ENCODE measurements around the gene RSBN1.

DNA sequence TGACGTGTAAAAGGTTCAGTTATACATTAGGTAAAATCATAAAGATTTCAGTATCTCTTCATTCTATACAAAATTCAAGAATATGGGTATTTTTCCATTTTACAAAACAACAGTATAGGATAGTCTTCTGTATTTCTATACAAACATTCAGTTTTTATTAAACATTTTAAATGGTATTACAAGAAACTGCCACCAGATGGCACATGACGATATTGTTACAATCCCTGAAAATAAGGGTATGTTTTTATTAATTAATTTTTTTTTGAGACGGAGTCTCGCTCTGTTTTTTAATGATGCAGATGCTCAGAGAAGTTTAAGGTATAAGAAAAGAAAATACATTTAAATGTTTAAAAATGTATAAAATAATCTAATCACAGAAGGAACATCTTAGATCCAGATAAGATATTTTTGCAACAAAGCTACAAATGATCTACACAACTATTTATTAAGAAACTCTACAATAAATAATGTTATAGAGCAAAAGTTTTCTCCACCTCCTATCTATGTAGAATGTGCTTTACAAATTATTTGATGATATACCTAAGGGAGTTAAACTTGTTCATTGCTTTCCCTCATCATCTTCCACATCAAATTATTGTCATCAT is 23.5 kb upstream of the RSBN1 start:
- TF ChIP-seq, protein P1, sequence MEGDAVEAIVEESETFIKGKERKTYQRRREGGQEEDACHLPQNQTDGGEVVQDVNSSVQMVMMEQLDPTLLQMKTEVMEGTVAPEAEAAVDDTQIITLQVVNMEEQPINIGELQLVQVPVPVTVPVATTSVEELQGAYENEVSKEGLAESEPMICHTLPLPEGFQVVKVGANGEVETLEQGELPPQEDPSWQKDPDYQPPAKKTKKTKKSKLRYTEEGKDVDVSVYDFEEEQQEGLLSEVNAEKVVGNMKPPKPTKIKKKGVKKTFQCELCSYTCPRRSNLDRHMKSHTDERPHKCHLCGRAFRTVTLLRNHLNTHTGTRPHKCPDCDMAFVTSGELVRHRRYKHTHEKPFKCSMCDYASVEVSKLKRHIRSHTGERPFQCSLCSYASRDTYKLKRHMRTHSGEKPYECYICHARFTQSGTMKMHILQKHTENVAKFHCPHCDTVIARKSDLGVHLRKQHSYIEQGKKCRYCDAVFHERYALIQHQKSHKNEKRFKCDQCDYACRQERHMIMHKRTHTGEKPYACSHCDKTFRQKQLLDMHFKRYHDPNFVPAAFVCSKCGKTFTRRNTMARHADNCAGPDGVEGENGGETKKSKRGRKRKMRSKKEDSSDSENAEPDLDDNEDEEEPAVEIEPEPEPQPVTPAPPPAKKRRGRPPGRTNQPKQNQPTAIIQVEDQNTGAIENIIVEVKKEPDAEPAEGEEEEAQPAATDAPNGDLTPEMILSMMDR (IDR thresholded peaks at IDR 0.05): peak; percentile 29 to 39
- no peak for TF ChIP-seq EP300 (IDR thresholded peaks at IDR 0.05)
- TF ChIP-seq POLR2AphosphoS5 (IDR thresholded peaks at IDR 0.05): no peak
- TF ChIP-seq POLR2A (IDR thresholded peaks at IDR 0.05): no peak
